Measurements from ENCODE around the gene LY9.
"Not testable (repeated sequence)": the region's sequence is repeated elsewhere in the genome, so short reads cannot be mapped to it uniquely, and the experiment has no call there.

Gene LY9

DNA sequence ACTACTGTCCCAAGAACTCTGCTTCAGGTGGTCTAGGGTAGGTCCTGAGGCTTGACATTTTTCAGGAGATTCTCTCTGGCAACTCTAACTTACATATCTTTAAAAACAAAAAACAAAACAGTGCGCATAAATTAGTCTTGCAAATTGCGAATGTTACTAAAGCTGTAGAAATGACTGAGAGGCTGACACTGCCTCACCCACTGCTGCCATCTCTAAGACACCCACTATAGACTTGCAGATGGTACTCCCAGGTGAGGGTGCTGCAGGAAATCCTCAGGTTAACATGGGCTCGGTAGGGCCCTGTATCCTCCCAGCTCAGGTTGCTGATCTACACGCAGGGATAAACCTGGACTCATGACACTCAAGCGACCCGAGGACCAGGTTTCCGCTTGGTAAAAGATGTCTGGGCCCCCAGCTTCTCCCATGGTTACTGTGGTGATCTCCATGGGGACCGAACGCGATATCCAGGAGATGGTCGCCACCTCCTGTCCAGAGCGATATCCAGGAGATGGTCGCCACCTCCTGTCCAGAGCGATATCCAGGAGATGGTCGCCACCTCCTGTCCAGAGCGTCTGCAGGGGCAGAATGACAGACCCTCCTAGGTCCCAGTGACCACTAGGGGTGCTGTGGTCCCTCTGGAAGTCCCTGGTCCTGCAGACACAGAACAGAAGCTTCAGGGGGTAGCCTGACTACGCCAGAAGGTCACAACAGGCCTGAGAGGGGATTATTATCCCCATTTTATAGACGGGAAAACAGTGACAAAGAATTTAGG, 16.2 kb upstream of the LY9 start:
- Histone ChIP-seq H3K4me1 (peaks cover 39 to 68% (median 57%) of the 10 kb centered on the region in 10 experiments), H3K4me3 (no peak overlapping the region), H3K4me2 (peak overlapping the region in 2 of 11 experiments; percentile 3 to 38; a peak in 1 of 22 replicates), H3K36me3 (no peaks in the 10 kb centered on the region), H4K20me1 (no peaks in the 10 kb centered on the region), H3K9ac (no peak overlapping the region), H3K27me3 (no peaks in the 10 kb centered on the region), H3K27ac (no peak overlapping the region), H3K9me3 (replicated peaks in 1 of 11) (no peaks in the 10 kb centered on the region)
- no peak for TF ChIP-seq Cebpa-rat (IDR thresholded peaks at IDR 0.05)

- Histone ChIP-seq H3K4me2 (peak overlapping the region in 5 of 11 experiments; percentile 31 to 61 (median 51); a peak in 5 of 22 replicates), H3K27ac (no peak overlapping the region), H3K9ac (no peak overlapping the region), H3K4me3 (no peak overlapping the region), H3K27me3 (no peaks in the 10 kb centered on the region), H3K9me3 (replicated peaks in 1 of 11) (no peaks in the 10 kb centered on the region), H3K36me3 (no peaks in the 10 kb centered on the region), H3K4me1 (peaks cover 33 to 62% (median 52%) of the 10 kb centered on the region in 10 experiments), H4K20me1 (no peaks in the 10 kb centered on the region)
- TF ChIP-seq Cebpa-rat (IDR thresholded peaks at IDR 0.05) = no peak
These were observed 15.6 kb upstream of the LY9 start for GRCh38 chr1:160780398-160780755.

GRCh38 chr1:160781186-160781766, 14.7 kb upstream of the LY9 start:
- no peaks in the 10 kb centered on the region for H3K27me3 ChIP-seq
- H3K27ac ChIP-seq = peak overlapping the region in 9 of 11 experiments; percentile 10 to 75 (median 62); a peak in 15 of 22 replicates
- H4K20me1 ChIP-seq = no peaks in the 10 kb centered on the region
- H3K4me1 ChIP-seq = peaks cover 24 to 53% (median 43%) of the 10 kb centered on the region in 10 experiments
- no peaks in the 10 kb centered on the region for H3K9me3 ChIP-seq (replicated peaks in 1 of 11)
- no peak overlapping the region for H3K4me3 ChIP-seq
- H3K36me3 ChIP-seq = no peaks in the 10 kb centered on the region
- H3K4me2 ChIP-seq = peak overlapping the region; percentile 15 to 66 (median 51)
- no peak for TF ChIP-seq Cebpa-rat (IDR thresholded peaks at IDR 0.05)
- H3K9ac ChIP-seq = peak overlapping the region in 5 of 11 experiments; percentile 13 to 51 (median 39); a peak in 6 of 22 replicates

DNA sequence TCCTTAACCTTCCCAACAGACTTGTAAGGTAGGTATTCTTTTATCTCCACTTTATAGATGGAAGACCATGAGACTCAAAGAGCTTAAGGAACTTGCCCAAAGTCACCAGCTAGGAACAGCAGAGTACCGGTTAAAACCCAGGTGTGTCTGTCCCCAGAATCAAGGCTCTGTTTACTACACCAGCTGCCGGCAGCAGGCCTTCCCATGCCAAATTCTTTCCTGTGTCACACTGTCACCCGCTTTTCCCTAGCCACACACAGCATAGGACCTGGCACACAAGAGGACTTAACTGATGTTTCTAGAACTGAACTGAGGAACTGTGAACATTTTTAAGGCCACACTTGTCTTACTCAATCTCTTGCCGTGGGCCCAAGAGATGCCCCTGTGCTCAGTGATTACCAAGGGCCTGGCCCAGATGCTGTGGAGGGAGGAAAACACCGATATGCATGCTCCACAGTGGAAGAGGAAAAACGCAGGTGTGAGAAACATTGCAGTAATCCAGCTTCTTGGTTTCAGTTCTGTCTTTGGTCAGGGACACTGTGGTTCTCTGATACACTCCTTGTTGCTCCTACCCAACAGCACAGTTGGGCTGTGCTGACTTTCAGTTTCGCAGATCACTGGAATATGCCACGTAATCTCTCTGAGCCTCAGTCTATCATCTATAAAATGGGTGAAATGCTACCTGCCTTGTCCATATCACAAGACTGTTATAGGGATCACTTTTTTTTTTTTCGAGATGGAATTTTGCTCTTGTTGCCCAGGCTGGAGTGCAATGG, 13.9 kb upstream of the LY9 start:
- TF ChIP-seq Cebpa-rat (IDR thresholded peaks at IDR 0.05) = peak in 7 of 11 experiments; percentile 17 to 60 (median 25); a peak in 5 of 22 replicates
- Histone ChIP-seq H3K27me3 (no peaks in the 10 kb centered on the region), H3K9ac (peak overlapping the region in 5 of 11 experiments; percentile 20 to 51 (median 39); a peak in 6 of 22 replicates), H3K9me3 (replicated peaks in 1 of 11) (no peaks in the 10 kb centered on the region), H3K27ac (peak overlapping the region in 9 of 11 experiments; percentile 10 to 75 (median 62); a peak in 16 of 22 replicates), H3K4me1 (peaks cover 22 to 46% (median 37%) of the 10 kb centered on the region in 10 experiments), H4K20me1 (no peaks in the 10 kb centered on the region), H3K36me3 (no peaks in the 10 kb centered on the region), H3K4me3 (no peak overlapping the region), H3K4me2 (peak overlapping the region; percentile 15 to 66 (median 51))

GRCh38 chr1:160782988-160783765, 12.8 kb upstream of the LY9 start:
- H3K9ac ChIP-seq; H3K4me3 ChIP-seq; H3K36me3 ChIP-seq; H3K27me3 ChIP-seq; H4K20me1 ChIP-seq; H3K9me3 ChIP-seq (replicated peaks in 1 of 11): not testable (repeated sequence)
- H3K4me2 ChIP-seq = peak overlapping the region in 8 of 11 experiments; percentile 15 to 66 (median 50); a peak in 9 of 22 replicates
- peaks cover 22 to 45% (median 36%) of the 10 kb centered on the region in 10 experiments for H3K4me1 ChIP-seq
- H3K27ac ChIP-seq = peak overlapping the region in 3 of 11 experiments; percentile 1 to 47 (median 32); a peak in 2 of 22 replicates

DNA sequence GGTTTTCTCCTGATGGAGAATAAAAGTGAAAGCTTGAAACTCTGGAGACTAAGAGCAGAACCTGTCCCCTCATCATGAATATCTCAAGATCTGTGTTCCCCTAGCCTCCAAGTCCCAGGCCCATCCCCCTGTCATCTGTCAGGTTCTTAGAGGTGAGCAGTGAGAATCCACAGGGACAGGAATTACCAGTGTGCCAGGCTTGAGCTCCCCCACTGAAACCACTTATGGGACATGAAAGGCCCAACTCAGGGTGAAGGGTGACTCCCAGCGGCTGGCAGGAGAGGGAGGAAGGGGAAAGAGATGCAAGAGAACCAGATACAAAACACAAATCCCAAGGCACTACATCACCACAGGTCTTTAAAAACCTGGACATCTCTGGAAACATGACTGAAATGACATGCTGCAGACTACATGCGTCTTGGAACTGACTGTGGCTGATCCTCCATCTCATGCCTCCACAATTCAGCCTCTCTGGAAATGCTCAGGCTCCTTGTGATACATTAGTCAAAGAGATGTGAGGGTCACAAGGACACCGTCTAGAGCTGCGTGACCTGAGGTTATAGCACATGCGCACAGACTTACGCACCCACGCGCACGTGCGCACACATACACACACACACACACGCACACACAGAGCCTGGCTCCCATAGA, 6.8 kb upstream of the LY9 start:
- Histone ChIP-seq H3K4me3 (no peak overlapping the region), H3K27ac (peak overlapping the region in 2 of 11 experiments; percentile 85 to 86; a peak in 3 of 22 replicates), H3K4me1 (peaks cover 16 to 25% (median 20%) of the 10 kb centered on the region in 10 experiments), H3K27me3 (no peaks in the 10 kb centered on the region), H3K9ac (no peak overlapping the region), H3K9me3 (replicated peaks in 1 of 11) (no peaks in the 10 kb centered on the region), H3K4me2 (peak overlapping the region; percentile 58 to 75 (median 70); a peak in 21 of 22 replicates), H4K20me1 (no peaks in the 10 kb centered on the region), H3K36me3 (no peaks in the 10 kb centered on the region)
- no peak for TF ChIP-seq Cebpa-rat (IDR thresholded peaks at IDR 0.05)

DNA sequence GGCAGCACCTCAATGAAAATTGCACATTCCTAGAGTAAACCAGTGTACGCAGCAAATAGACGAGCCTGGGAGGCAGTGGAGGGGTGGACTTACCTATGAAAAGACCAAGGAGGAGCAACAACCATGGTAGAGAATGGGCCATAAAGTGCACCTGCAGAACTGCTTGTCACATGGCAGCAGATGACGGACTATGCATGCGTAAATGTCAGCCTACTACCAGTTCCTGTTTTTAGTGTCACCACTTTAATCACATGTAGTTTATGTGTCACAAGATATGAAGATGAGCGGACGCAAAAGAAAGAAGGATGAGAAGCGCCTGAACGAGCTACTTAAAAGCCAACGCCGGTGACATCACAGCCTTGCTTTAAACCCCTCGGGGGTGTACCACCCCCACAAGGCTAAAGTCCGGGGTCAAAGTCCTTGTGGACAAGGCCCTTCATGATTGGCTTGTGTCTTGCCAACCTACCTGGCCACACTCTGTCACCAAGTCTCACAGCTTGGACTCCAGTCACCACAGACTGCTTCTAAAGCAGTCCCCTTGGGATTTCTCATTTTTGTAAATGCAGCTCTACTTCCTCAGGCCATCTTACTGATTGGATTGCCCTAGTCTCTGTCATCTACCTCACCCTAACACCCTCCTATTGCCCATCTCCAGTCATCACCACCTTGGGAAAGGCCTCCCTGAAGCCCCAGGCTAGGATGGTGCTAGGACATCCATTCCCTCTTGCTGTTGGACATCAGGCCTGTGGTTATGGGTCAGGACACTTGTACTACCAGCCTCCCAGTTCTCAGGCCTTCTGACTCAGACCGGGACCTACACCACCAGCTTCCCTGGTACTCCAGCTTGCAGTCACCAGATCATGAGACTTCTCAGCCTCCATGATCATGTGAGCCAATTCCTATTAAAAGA, 6.0 kb upstream of the LY9 start:
- Histone ChIP-seq H3K36me3 (no peaks in the 10 kb centered on the region), H3K9ac (peak overlapping the region in 4 of 11 experiments; percentile 11 to 67 (median 48); a peak in 6 of 22 replicates), H3K4me3 (no peak overlapping the region), H3K27ac (peak overlapping the region; percentile 32 to 86 (median 61); a peak in 19 of 22 replicates), H3K27me3 (no peaks in the 10 kb centered on the region), H3K4me1 (peaks cover 19 to 27% (median 23%) of the 10 kb centered on the region in 10 experiments), H3K9me3 (replicated peaks in 1 of 11) (peaks cover 0 to 2% (median 0%) of the 10 kb centered on the region in 11 experiments; a peak in 4 of 22 replicates), H4K20me1 (no peaks in the 10 kb centered on the region), H3K4me2 (peak overlapping the region; percentile 58 to 75 (median 70))
- no peak for TF ChIP-seq Cebpa-rat (IDR thresholded peaks at IDR 0.05)

All from BLaER1 treated with 17β-estradiol and CSF1 and Interleukin-3, amounts not matched to agents 10 nM and 100 nM (cell line).